HUES48 (cell line): ENCODE data around the gene CDX2.

Source experiments
- H3K27ac ChIP-seq: one replicate; pipeline ENCODE4 v1.7.0; 2013; ENCODE audit warnings: low read depth, low read length, inconsistent platforms
- H3K27me3 ChIP-seq: 2 replicates; pipeline ENCODE4 v1.6.1; 2013; ENCODE audit warnings: mild to moderate bottlenecking, low read length; ENCODE audit not compliant: control insufficient read depth, insufficient read depth
- H3K36me3 ChIP-seq: 2 replicates; pipeline ENCODE4 v1.6.1; 2013; ENCODE audit warnings: low read length; ENCODE audit not compliant: control insufficient read depth, insufficient read depth
- H3K4me1 ChIP-seq: 2 replicates; pipeline ENCODE4 v1.6.1; 2013; ENCODE audit warnings: mild to moderate bottlenecking, low read length; ENCODE audit not compliant: control insufficient read depth, insufficient read depth
- H3K4me3 ChIP-seq: 2 replicates; pipeline ENCODE4 v1.5.1; 2013; ENCODE audit warnings: mild to moderate bottlenecking, low read depth, low read length
- H3K9ac ChIP-seq: 2 replicates; pipeline ENCODE4 v1.6.1; 2013; ENCODE audit warnings: mild to moderate bottlenecking, low read depth, low read length, moderate library complexity
- H3K9me3 ChIP-seq: 2 replicates; pipeline ENCODE4 v1.6.1; 2013; ENCODE audit warnings: low read length; ENCODE audit not compliant: control insufficient read depth, insufficient read depth

The CDX2 gene

DNA sequence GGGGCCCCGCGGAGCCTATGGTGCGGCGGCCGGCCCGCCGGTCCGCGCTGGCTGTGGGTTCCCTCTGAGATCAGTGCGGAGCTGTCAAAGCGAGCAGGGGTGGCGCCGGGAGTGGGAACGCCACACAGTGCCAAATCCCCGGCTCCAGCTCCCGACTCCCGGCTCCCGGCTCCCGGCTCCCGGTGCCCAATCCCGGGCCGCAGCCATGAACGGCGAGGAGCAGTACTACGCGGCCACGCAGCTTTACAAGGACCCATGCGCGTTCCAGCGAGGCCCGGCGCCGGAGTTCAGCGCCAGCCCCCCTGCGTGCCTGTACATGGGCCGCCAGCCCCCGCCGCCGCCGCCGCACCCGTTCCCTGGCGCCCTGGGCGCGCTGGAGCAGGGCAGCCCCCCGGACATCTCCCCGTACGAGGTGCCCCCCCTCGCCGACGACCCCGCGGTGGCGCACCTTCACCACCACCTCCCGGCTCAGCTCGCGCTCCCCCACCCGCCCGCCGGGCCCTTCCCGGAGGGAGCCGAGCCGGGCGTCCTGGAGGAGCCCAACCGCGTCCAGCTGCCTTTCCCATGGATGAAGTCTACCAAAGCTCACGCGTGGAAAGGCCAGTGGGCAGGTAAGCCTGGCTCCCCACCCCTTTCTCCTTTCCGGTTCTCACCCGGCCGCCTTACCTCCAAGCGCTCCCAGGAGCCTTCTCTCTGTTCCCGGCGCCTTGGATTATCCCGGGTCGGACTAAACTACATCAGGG lies 49.0 kb downstream of the CDX2 start, which contains the start of gene PDX1:
PDX1 (plus strand) TSS at position 67 of the 743 bp plus-strand sequence; CDS start at position 206, 139 bp downstream.
- peaks cover 100% of the 10 kb centered on the region for H3K27me3 ChIP-seq
- H3K27ac ChIP-seq: no peak within 1 kb of the TSS
- H3K9ac ChIP-seq: no peak within 1 kb of the TSS
- peaks cover 17% of the 10 kb centered on the region; the same call in 1 of the 2 replicates for H3K4me1 ChIP-seq
- H3K4me3 ChIP-seq: no peak within 1 kb of the TSS
- H3K9me3 ChIP-seq: 0 out of 2 replicates have a peak, but pooled peaks cover 2% of the 10 kb centered on the region
- H3K36me3 ChIP-seq: no peaks in the 10 kb centered on the region

DNA sequence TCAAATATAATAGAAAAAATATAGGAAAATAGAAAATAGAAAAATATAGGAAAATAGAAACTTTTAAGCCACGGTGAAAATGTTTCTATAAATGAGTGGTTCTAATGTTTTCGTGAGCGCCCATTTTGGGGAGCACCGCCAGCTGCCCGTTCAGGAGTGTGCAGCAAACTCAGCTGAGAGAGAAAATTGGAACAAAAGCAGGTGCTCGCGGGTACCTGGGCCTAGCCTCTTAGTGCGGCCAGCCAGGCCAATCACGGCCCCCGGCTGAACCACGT lies 49.5 kb downstream of the CDX2 start:
- Histone ChIP-seq H3K36me3 (no peaks in the 10 kb centered on the region), H3K9me3 (0 out of 2 replicates have a peak, but pooled peaks cover 2% of the 10 kb centered on the region), H3K9ac (no peak overlapping the region), H3K27ac (no peak overlapping the region), H3K4me1 (peaks cover 17% of the 10 kb centered on the region; the same call in 1 of the 2 replicates), H3K27me3 (peaks cover 100% of the 10 kb centered on the region), H3K4me3 (no peak overlapping the region)

DNA sequence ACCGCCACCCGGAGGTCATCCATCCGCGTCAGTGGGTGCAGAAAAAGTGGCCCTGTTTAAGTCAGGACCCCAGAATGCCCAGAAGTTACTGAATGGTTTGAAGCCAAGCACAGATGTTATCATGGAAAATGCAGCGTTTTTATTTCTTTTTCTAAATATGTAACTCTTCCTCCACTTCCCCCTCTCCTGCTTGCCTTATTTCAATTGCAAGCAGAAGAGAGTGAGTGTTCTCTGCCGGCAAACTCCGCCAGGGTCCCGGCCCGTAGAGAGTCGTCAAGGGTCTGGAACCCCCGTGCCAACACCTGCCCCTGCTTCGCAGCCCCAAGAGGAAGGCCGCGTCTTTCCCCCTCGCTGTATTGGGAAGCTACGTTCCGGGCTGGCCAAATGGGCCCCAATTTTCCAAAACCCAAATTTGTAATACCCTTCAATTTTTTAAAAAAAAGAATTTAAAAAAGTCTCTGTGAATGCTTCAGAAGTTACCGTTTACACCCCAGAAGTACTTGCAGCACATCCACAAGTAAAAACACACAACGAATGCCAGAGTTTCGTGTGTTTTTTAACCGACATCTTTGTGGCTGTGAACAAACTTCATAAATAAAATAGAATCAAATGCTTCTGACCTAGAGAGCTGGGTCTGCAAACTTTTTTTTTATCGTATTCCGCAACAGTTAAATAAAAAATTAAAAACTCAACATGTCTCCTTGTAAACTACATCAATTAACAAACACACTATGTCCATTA lies 50.0 kb downstream of the CDX2 start:
- no peaks in the 10 kb centered on the region for H3K36me3 ChIP-seq
- H3K27ac ChIP-seq: no peak overlapping the region
- H3K4me1 ChIP-seq: peaks cover 17% of the 10 kb centered on the region; the same call in 1 of the 2 replicates
- no peak overlapping the region for H3K9ac ChIP-seq
- H3K27me3 ChIP-seq: peaks cover 100% of the 10 kb centered on the region
- H3K9me3 ChIP-seq: 0 out of 2 replicates have a peak, but pooled peaks cover 2% of the 10 kb centered on the region
- no peak overlapping the region for H3K4me3 ChIP-seq

DNA sequence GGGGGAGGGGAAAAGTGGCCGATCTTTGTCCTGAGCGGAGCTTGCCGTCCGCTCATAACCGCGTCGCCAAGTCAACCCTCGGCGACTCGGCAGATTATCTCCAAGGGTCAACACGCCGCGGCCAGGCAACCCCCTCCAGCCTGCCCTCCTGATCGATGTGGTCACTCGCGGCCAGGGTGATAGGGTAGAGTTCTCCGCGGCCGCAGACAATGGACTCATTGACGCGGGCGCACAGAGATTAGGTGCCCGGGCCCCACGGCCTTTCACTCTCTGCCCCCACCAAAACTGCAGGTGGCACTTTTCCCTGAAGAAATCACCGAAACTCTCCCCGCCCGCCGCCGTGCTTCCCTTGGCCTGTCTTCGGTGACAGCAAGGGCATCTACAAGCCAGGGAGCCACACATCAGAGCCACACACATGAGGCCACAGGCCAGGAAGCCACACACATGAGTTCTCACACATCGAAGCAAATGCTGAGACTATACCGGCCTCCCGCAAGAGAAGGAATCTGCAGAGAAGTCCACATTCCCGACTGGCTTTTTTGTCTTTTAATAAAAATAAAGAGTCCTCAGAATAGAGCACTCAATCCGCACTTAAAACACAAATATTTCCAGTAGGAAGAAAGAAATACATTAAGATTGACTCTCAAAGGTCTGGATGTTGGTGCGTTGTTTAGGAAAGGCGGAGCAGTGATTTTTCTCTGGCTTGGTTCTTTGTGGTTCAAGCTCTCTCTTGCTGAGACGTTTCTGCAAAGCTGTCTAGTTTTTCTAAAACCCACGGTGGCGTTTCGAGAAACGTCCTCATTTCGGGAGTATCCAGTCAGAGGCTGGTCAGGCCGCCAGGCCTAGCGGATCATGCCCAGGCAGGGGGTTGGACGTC lies 50.8 kb downstream of the CDX2 start:
- H3K9ac ChIP-seq: no peak overlapping the region
- H3K4me1 ChIP-seq: peaks cover 17% of the 10 kb centered on the region; the same call in 1 of the 2 replicates
- H3K27ac ChIP-seq: no peak overlapping the region
- no peaks in the 10 kb centered on the region for H3K36me3 ChIP-seq
- 0 out of 2 replicates have a peak, but pooled peaks cover 2% of the 10 kb centered on the region for H3K9me3 ChIP-seq
- peaks cover 100% of the 10 kb centered on the region for H3K27me3 ChIP-seq
- no peak overlapping the region for H3K4me3 ChIP-seq

DNA sequence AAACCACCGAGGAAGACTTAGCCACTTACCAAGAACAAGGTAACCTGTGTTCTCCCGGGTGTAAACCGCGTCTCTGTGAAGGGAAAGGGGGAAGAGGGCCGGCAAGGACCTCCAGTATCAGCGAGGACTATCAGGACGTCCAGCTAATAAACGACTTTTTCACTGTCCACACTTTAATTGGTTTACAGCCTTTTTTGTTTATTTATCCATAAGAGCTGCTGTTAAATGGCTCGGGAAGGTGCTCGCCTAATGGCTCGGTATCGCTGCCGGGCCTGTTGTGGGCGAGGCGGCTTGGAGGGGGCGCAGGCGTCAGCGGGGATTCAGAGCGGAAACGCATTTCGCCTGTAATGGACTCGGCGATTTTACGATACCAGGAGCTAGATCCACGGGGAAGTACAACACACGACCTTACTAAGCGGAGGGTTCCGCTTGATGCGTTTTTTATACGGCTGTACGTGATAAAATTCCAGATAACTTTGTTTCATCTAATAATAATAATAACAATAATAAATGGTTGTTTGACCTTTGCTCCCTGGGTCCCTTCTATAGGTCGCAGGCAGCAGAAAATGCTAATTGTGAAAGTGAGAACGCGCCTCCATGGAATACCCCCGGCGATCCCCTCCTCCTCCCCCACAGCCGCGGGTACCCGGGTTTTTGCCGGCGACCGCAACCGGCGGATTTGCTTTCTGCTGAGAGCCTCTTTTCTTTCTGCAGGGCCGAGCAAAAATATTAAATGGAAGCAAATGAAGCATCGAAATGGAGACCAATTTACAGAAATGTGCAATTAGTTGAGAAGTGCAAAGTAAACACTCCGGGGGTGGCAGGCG lies 51.8 kb downstream of the CDX2 start:
- H3K4me1 ChIP-seq: peaks cover 11% of the 10 kb centered on the region; the same call in 1 of the 2 replicates
- peak overlapping the region; percentile 34 for H3K4me3 ChIP-seq
- H3K36me3 ChIP-seq: no peaks in the 10 kb centered on the region
- no peak overlapping the region for H3K9ac ChIP-seq
- H3K27ac ChIP-seq: no peak overlapping the region
- peaks cover 100% of the 10 kb centered on the region for H3K27me3 ChIP-seq
- H3K9me3 ChIP-seq: 0 out of 2 replicates have a peak, but pooled peaks cover 2% of the 10 kb centered on the region

DNA sequence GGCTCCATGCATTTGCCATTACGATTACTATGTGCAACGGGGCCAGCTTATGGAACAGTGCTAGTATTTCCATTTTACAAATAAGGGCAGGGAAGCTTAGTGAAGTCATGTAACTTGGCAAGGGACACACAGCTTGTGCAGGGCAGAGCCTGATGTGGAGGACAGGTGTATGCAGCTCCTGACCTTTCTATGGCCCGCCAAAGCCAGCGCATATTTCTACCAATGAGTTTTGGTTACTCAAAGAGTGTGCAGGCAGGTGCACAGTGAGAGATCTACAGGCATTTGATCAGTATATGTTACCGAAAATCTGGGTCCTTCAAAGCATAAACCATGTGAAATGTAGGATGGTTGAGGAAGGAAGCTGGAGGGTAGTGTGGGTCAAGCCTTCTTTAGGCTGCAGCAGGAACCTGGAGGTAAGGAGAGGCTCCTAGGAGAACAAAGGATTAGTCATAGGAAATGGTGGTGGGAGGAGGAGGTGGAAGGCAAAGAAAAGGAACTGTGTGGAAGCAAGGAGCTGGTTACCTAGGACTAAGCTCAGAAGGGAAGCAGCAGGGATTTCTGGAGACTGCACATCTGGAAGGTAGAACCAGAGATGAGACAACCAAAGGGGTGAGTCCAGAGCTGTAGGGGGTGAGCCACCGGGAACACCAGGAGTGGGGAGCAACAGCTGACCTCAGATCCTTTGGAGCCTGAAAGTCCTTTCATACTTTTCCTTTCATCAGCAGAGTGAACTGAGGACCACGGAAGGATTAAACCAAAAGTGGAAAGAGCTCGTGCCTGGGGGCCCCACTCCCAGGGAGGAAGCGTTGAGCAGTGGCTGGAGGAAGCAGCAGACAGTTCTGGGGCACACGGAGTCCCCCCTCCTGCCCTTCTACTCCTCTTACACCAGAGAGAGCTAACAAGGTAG lies 53.6 kb downstream of the CDX2 start:
- Histone ChIP-seq H3K27me3 (peaks cover 92% of the 10 kb centered on the region), H3K27ac (no peak overlapping the region), H3K9me3 (0 out of 2 replicates have a peak, but pooled peaks cover 2% of the 10 kb centered on the region), H3K4me1 (peaks cover 12% of the 10 kb centered on the region; the same call in 1 of the 2 replicates), H3K9ac (no peak overlapping the region), H3K4me3 (no peak overlapping the region), H3K36me3 (no peaks in the 10 kb centered on the region)

DNA sequence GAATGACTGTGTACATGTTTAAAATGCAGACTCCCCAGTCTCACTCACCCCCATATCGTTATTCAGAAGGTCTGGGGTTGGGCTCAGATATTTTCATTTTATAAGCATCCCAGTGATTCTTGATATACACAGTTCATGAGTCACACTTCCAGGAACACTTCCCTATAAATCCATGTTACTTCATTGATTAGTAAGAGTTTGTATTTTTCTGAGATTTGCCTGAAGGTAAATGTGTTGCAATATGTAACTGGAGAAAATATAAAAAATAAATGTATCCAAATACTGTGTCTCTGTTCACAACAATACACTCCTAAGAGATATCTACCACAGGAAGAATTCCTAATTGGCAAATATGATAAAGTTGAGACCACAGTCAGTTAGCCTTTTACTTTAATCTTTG lies 56.0 kb downstream of the CDX2 start:
- peaks cover 9% of the 10 kb centered on the region; the same call in 1 of the 2 replicates for H3K4me1 ChIP-seq
- H3K27me3 ChIP-seq: peaks cover 87% of the 10 kb centered on the region
- H3K4me3 ChIP-seq: no peak overlapping the region
- no peak overlapping the region for H3K27ac ChIP-seq
- H3K36me3 ChIP-seq: no peaks in the 10 kb centered on the region
- 0 out of 2 replicates have a peak, but pooled peaks cover 2% of the 10 kb centered on the region for H3K9me3 ChIP-seq
- no peak overlapping the region for H3K9ac ChIP-seq

DNA sequence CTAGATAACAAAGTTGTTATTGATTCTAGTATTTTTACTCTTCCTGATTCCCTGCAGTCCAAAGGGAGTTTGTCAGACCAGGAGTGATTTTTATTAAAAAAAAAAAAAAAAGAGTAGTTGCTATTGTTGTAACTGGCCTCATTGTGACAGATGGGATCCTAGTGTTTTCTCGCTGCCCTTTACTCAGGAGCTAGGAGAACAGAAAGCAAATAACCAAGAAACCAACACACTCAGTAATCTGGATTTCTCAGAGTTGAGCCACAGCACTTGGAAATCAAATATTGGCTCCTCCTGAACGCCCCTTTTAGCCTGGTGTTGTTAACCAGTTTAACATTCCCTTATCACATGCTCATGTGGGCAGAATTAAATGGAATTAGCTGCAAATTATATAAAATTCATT lies 57.6 kb downstream of the CDX2 start:
- Histone ChIP-seq H3K36me3 (no peaks in the 10 kb centered on the region), H3K4me3 (no peak overlapping the region), H3K27ac (no peak overlapping the region), H3K9ac (no peak overlapping the region), H3K27me3 (peaks cover 72% of the 10 kb centered on the region), H3K4me1 (0 out of 2 replicates have a peak, but pooled peaks cover 4% of the 10 kb centered on the region), H3K9me3 (0 out of 2 replicates have a peak, but pooled peaks cover 2% of the 10 kb centered on the region)
